Activated CD4-positive, alpha-beta T cell treated with anti-CD3 and anti-CD28 coated beads, Interleukin-2, amount 10 ng/mL, durations not matched to agents 7 days and 5 days (primary cell): Measurements from ENCODE around the gene ZNF330. TPM values are rescaled to one million over a fixed set of nuclear protein-coding genes. Genes with fewer than 3 reads are reported as not detected.

Experiments used
- total RNA-seq, 2 experiments: library from RNA; stranded (reverse); gene quantifications; one replicate each; pipeline ENCODE4 v1.2.3, GENCODE V29; 2021

The ZNF330 gene
- total RNA-seq, 2 experiments from 2014 or later = 31.8 to 39.5 TPM

Other genes starting within 250 kb of the ZNF330 start
- gene RNF150, start 87.4 kb upstream of the ZNF330 start, total RNA-seq = under 1 TPM in 1 of 2 experiments, not detected in 1; 0.02 TPM